Subcutaneous abdominal adipose tissue (tissue), 5 donors: Measurements from ENCODE around the gene IL1RAPL1.

ENCODE experiments used
- H3K27ac ChIP-seq: one replicate; pipeline ENCODE4 v1.7.0; 2013; ENCODE audit warnings: low read depth, mild to moderate bottlenecking, inconsistent platforms, low read length, moderate library complexity
- H3K27me3 ChIP-seq, 5 donors: one replicate each; pipeline ENCODE4 v1.7.0; 2013; ENCODE audit warnings: low read length in 5 of 5, inconsistent platforms in 1 of 5; ENCODE audit not compliant: control insufficient read depth in 5 of 5, insufficient read depth in 4 of 5
- H3K36me3 ChIP-seq, 5 donors: one replicate each; pipeline ENCODE4 v1.7.0; 2013; ENCODE audit warnings: low read length in 5 of 5; ENCODE audit not compliant: control insufficient read depth in 5 of 5, insufficient read depth in 5 of 5
- H3K4me1 ChIP-seq, 5 donors: one replicate each; pipeline ENCODE4 v1.7.0; 2013; ENCODE audit warnings: low read length in 5 of 5, mild to moderate bottlenecking in 3 of 5, moderate library complexity in 1 of 5; ENCODE audit not compliant: control insufficient read depth in 5 of 5, insufficient read depth in 5 of 5
- H3K4me3 ChIP-seq, 5 donors: one replicate each; pipeline ENCODE4 v1.7.0; 2013; ENCODE audit warnings: low read length in 5 of 5, low read depth in 1 of 5
- H3K9ac ChIP-seq, 5 donors: one replicate each; pipeline ENCODE4 v1.7.0; 2013; ENCODE audit warnings: low read length in 5 of 5, mild to moderate bottlenecking in 4 of 5, moderate library complexity in 3 of 5
- H3K9me3 ChIP-seq, 5 donors: one replicate each; pipeline ENCODE4 v1.7.0; 2013; ENCODE audit warnings: low read length in 5 of 5; ENCODE audit not compliant: control insufficient read depth in 5 of 5
- donor health status: healthy.
- donor health status: healthy.
- donor health status: healthy.
- donor health status: healthy.
- donor health status: healthy.

IL1RAPL1 gene

DNA sequence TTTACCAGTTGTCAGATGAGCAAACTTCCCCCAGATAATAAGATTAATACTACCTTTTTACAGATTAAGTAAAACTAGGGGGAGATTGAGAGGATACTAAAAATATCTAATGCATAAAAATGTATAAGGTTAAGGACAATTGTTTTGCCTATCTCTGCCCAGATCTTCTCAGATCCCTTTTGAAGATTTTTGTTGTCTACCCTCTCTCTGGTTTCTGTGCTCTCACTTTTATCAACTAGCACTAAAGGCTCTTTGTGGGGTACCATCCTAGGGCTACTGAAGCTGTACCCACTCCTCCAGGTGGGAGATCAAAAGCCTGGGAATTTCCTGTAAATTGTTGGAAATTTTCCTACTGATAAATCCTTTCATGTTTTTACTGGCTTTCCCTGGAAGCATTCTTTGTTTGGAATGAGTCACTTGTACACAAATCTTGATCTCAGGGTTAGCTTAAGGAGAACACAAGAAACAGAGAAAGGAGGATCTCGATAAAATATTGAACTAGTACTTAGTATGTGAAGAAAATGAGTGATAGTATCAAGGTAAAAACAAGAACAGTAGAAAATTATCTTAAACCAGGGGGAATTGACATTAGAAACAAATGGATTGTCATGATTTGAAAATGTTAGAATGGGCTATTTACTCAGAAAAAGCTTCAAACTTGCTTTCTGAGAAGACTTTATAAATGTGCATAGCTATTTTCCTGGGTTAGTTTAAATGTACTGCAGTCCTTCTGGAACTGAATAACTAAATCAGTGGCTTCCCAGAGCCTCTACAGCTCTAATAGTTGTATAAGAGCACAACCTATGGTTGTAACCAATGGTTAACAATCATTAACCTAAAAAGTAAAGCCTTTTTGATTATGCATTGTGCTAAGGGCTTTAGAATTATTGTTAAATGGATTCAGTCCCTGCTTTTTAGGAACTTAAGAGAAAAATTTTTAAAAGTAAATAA lies 948.2 kb downstream of the IL1RAPL1 start:
- peaks cover 0 to 3% (median 0%) of the 10 kb centered on the region in 5 donors for H3K4me1 ChIP-seq
- H3K4me3 ChIP-seq: no peak overlapping the region
- no peaks in the 10 kb centered on the region for H3K36me3 ChIP-seq
- no peak overlapping the region for H3K9ac ChIP-seq
- H3K27me3 ChIP-seq: no peaks in the 10 kb centered on the region
- H3K9me3 ChIP-seq: no peaks in the 10 kb centered on the region
- H3K27ac ChIP-seq: no peak overlapping the region

DNA sequence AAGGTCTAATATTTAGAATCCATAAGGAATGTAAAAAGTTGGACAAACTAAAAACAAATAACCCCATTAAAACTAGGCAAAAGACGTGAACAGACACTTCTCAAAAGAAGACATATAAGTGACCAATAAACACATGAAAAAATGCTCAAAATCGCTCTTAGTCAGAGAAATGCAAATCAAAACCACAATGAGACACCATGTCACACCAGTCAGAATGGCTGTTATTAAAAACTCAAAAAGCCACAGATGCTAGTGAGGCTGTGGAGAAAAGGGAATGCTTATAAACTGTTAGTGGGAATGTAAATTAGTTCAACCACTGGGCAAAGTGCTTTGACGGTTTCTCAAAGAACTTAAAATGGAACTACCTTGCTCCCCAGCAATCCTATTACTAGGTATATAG lies 953.8 kb downstream of the IL1RAPL1 start:
- Histone ChIP-seq H3K9ac (no peak overlapping the region), H3K9me3 (peaks cover 0 to 2% (median 0%) of the 10 kb centered on the region in 5 donors), H3K36me3 (no peaks in the 10 kb centered on the region), H3K27ac (no peak overlapping the region), H3K4me1 (peaks cover 0 to 11% (median 0%) of the 10 kb centered on the region in 5 donors), H3K4me3 (no peak overlapping the region), H3K27me3 (no peaks in the 10 kb centered on the region)

DNA sequence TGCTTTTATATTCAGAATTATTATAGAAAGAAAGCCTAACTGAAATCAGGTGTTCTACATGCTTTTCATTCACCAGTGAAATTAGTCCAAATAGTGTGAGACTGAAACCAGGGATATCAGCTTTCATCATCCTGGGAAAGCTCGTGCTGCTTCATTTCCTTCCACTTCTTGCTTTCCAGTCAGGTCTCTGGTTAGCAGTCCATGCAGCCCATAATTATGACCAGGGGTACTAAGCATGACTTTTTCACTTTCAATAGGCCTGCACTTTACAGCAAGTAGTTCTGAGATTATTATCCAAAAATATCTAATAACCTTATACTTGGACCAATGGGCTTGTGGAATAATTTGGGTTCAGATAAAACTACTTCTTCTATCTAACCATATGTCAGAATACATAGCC lies 954.9 kb downstream of the IL1RAPL1 start:
- Histone ChIP-seq H3K4me3 (no peak overlapping the region), H3K36me3 (no peaks in the 10 kb centered on the region), H3K9ac (no peak overlapping the region), H3K4me1 (peaks cover 0 to 13% (median 0%) of the 10 kb centered on the region in 5 donors), H3K27me3 (no peaks in the 10 kb centered on the region), H3K27ac (no peak overlapping the region), H3K9me3 (peaks cover 0 to 2% (median 0%) of the 10 kb centered on the region in 5 donors)

DNA sequence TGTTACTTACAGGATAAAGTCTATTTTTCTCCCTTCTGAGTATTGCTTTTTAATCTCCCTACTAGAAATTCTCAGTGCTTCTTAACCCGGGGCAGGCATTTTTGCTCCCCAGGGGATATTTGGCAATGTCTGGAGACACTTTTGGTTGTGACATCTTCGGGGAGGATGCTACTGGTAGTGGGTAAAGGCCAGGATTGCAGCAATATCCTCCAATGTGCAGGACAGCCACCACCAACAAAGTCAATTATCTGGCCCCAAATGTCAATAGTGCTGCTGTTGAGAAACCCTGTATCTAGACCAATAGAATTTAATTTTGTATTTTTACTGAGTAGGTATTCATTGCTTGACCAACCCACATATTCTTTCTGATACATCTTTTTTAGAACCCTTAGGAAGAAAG lies 958.6 kb downstream of the IL1RAPL1 start:
- H3K27me3 ChIP-seq: no peaks in the 10 kb centered on the region
- H3K9ac ChIP-seq: no peak overlapping the region
- no peak overlapping the region for H3K4me3 ChIP-seq
- H3K9me3 ChIP-seq: peaks cover 0 to 2% (median 0%) of the 10 kb centered on the region in 5 donors
- H3K27ac ChIP-seq: no peak overlapping the region
- H3K4me1 ChIP-seq: peaks cover 0 to 13% (median 0%) of the 10 kb centered on the region in 5 donors
- H3K36me3 ChIP-seq: no peaks in the 10 kb centered on the region

DNA sequence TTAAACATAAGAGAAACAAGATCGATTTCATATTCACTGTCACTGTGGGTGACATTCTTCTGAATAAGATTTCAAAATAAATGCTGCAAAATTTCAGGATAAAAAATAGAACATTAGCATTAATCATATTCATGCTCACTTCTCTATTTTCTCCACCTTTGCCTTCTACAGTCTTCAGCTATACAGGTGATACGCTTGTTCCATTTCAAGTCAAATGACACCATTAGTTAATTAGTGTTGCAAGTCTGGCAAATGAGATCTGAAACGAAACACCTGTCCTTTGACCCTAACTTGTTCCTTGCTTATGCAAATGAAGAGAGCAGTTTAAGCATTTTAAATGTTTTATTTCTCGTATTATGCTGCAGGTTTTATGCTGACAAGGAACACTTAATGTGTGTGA lies 960.6 kb downstream of the IL1RAPL1 start:
- no peaks in the 10 kb centered on the region for H3K27me3 ChIP-seq
- H3K9ac ChIP-seq: no peak overlapping the region
- no peaks in the 10 kb centered on the region for H3K9me3 ChIP-seq
- peaks cover 0 to 10% (median 0%) of the 10 kb centered on the region in 5 donors for H3K4me1 ChIP-seq
- no peaks in the 10 kb centered on the region for H3K36me3 ChIP-seq
- no peak overlapping the region for H3K4me3 ChIP-seq
- no peak overlapping the region for H3K27ac ChIP-seq

DNA sequence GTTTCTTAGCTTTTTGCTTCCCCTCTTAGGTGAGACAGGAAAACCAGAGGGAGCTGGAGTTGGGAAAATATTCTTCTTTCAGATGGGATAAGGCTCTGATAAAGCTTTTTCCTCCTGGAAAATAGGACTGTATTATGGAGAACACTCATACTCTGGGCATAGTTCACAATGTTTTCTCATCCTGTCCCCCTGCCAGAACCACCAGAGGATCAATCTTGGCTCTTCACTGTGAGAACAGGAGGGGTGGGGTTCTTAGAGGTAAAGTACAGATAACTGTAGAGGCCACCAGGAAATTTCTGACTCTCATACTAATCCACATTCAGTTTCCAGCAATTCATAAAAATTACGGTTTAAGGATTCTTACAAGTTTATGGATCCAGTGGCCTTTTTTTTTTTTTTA lies 966.3 kb downstream of the IL1RAPL1 start:
- Histone ChIP-seq H3K27ac (no peak overlapping the region), H3K4me3 (no peak overlapping the region), H3K9ac (no peak overlapping the region), H3K4me1 (no peaks in the 10 kb centered on the region), H3K9me3 (peaks cover 0 to 4% (median under 1%) of the 10 kb centered on the region in 5 donors), H3K36me3 (no peaks in the 10 kb centered on the region), H3K27me3 (no peaks in the 10 kb centered on the region)

DNA sequence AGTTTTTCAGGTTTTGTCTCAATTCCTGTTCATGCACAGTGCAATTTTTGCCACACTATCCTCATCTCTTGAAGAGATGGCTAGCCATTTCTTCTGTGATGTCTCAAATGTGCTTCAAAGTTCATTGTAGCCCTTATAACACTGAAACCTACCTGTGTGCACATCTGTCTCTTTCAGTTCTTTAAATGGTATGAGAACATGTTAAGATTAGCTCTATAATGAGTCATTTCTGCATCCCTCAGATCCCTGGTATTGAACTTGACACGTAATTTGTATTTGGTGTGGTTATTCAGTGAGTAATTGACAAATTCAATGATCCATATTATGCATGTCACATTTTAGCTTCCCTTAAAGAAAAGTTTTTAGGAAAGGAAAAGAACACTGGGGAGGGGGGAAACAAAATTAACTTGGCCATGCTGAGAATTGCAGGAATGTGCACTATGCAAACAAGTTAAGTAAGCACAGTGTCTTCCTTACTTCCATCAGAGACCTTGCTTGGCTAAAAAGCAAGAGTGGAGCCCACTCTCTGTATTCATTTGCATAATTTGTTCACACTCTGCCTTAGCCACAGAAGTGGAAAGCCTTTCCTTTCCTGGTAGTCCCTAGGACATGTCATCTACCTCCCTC lies 968.3 kb downstream of the IL1RAPL1 start:
- H3K36me3 ChIP-seq: no peaks in the 10 kb centered on the region
- H3K9ac ChIP-seq: no peak overlapping the region
- no peaks in the 10 kb centered on the region for H3K27me3 ChIP-seq
- no peaks in the 10 kb centered on the region for H3K4me1 ChIP-seq
- peaks cover 3 to 17% (median 12%) of the 10 kb centered on the region in 5 donors for H3K9me3 ChIP-seq
- H3K4me3 ChIP-seq: no peak overlapping the region
- H3K27ac ChIP-seq: no peak overlapping the region

DNA sequence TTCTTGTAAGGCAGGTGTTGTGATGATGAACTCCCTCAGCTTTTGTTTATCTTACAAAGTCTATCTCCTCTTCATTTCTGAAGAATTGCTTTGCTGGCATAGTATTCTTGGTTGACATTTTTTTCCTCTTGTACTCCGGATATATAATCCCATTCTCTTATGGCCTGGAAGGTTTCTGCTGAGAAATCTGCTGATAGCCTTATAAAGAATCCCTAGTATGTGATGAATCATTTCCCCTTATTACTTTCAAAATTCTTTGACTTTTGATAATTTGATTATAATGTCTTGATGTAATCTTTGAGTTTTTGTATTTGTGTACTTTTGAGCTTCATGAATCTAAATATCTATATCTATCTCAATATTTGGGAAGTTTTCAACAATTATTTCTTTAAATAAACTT lies 972.8 kb downstream of the IL1RAPL1 start:
- no peak overlapping the region for H3K4me3 ChIP-seq
- no peaks in the 10 kb centered on the region for H3K36me3 ChIP-seq
- H3K9ac ChIP-seq: no peak overlapping the region
- H3K9me3 ChIP-seq: peaks cover 7 to 28% (median 18%) of the 10 kb centered on the region in 5 donors
- H3K4me1 ChIP-seq: no peaks in the 10 kb centered on the region
- H3K27me3 ChIP-seq: no peaks in the 10 kb centered on the region
- H3K27ac ChIP-seq: no peak overlapping the region

DNA sequence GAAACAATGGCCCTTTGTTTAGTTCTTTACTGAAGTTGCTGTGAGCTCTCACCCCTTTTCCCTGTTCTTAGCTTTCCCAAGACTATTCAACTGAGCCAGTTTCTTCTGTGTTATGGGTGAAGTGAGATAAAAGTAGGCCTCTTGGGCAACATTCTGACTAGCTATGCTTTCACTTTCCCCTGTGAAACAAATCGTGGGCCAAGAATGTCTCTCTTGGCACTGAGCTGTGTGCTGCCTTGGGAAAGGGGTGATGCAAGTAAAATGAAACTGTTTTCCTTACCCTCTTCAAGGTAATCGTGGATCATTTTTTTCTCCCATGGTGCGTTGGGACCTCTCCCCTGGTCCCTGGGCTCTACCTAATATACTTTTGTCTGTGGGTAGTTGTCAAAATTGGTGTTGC lies 974.2 kb downstream of the IL1RAPL1 start:
- H3K4me3 ChIP-seq: peak overlapping the region in 2 of 5 donors; percentile 1 to 14
- H3K27me3 ChIP-seq: no peaks in the 10 kb centered on the region
- H3K4me1 ChIP-seq: no peaks in the 10 kb centered on the region
- H3K9ac ChIP-seq: no peak overlapping the region
- no peak overlapping the region for H3K27ac ChIP-seq
- H3K36me3 ChIP-seq: no peaks in the 10 kb centered on the region
- peaks cover 7 to 28% (median 18%) of the 10 kb centered on the region in 5 donors for H3K9me3 ChIP-seq

DNA sequence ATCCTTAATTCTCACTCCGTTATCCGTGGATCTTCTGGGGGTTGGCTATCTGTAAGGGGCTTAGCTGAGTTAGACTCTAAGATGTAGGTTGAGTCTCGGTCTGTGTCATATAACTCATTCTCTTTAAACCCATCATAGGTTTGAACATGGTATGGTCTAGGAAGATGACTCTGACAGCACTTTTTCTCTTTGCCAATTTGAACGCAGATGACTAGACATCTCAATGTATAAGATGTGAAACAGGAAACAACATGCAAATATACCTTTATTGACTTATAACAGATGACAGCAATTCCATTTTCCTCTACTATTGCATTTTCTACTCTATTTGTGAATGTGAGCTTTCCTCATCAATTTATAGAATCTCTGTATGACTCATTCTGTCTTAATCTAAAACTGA lies 993.3 kb downstream of the IL1RAPL1 start:
- Histone ChIP-seq H3K9ac (no peak overlapping the region), H3K4me3 (no peak overlapping the region), H3K36me3 (no peaks in the 10 kb centered on the region), H3K27me3 (no peaks in the 10 kb centered on the region), H3K4me1 (no peaks in the 10 kb centered on the region), H3K9me3 (no peaks in the 10 kb centered on the region), H3K27ac (no peak overlapping the region)
